HFFc6 (cell line): Measurements from ENCODE around the gene CCDC149. TPM values are rescaled to one million over a fixed set of nuclear protein-coding genes. Genes with fewer than 3 reads are reported as not detected.

Experiments used
- DNase-seq: peaks from one replicate; pipeline ENCODE4 v3.0.0-alpha.2; 2018
- H3K27ac Mint-ChIP-seq: 2 replicates; pipeline ENCODE4 v1.8.0; 2020; ENCODE audit warnings: mild to moderate bottlenecking, mixed read lengths
- H3K27me3 Mint-ChIP-seq: 2 replicates; pipeline ENCODE4 v1.8.0; 2021; ENCODE audit warnings: mild to moderate bottlenecking, moderate library complexity, mixed read lengths; ENCODE audit not compliant: insufficient read depth
- H3K36me3 Mint-ChIP-seq: 2 replicates; pipeline ENCODE4 v1.8.0; 2021; ENCODE audit warnings: low read depth, mixed read lengths
- H3K4me1 Mint-ChIP-seq: 2 replicates; pipeline ENCODE4 v1.8.0; 2020; ENCODE audit warnings: low read depth, mixed read lengths
- H3K4me3 Mint-ChIP-seq: 2 replicates; pipeline ENCODE4 v1.8.0; 2020; ENCODE audit warnings: mild to moderate bottlenecking, moderate library complexity, mixed read lengths
- H3K9me3 Mint-ChIP-seq: 2 replicates; pipeline ENCODE4 v1.8.0; 2020; ENCODE audit warnings: mild to moderate bottlenecking, mixed read lengths
- total RNA-seq, 6 experiments: library from RNA; stranded (reverse); fragmentation: NEBNext Ultra II Directional; extraction: Animal tissue kit (Norgen Biotek cat#: 25700); gene quantifications; 2 replicates in 1 of 6; 3 replicates in 5 of 6; pipeline ENCODE4 v1.2.3, GENCODE V29; 2021
- TF ChIP-seq, protein P1 (sequence below): fragments of 200-600 bp; sonication (generic); IDR thresholded peaks from 2 replicates; pipeline ENCODE4 v1.5.0; 2021; ENCODE audit warnings: antibody characterized with exemption, mild to moderate bottlenecking

The CCDC149 gene
- total RNA-seq, 6 experiments from 2014 or later: 10.9 to 13.5 (median 12.9) TPM

DNA sequence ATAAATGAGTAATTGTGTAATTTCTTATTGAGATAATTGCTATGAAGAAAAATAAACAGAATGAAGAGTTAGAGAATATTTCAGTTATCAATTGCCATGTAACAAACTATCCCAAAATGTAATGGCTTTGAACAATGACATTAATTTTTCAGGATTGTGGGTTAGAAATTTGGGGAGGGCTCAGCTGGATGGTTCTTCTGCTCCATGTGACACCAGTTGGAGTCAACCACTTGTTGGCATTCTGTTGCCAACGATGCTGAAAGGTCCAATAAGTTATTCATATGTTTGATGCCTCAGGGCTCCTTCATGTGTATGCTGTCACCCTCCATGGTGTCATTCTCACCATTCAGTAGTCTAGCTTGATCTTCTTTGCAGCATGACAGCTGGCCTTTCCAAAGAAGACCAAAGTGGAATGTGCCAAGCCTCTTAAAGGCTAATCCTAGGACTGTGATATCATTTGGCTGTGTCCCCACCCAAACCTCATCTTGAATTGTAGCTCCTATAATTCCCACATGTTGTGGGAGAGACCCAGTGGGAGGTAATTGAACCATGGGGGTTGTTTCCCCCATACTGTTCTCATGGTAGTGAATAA is 20.9 kb upstream of the CCDC149 start:
- TF ChIP-seq, protein P1, sequence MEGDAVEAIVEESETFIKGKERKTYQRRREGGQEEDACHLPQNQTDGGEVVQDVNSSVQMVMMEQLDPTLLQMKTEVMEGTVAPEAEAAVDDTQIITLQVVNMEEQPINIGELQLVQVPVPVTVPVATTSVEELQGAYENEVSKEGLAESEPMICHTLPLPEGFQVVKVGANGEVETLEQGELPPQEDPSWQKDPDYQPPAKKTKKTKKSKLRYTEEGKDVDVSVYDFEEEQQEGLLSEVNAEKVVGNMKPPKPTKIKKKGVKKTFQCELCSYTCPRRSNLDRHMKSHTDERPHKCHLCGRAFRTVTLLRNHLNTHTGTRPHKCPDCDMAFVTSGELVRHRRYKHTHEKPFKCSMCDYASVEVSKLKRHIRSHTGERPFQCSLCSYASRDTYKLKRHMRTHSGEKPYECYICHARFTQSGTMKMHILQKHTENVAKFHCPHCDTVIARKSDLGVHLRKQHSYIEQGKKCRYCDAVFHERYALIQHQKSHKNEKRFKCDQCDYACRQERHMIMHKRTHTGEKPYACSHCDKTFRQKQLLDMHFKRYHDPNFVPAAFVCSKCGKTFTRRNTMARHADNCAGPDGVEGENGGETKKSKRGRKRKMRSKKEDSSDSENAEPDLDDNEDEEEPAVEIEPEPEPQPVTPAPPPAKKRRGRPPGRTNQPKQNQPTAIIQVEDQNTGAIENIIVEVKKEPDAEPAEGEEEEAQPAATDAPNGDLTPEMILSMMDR: no peak
- Mint-ChIP-seq H3K9me3 (peaks cover 17% of the 10 kb centered on the region; the same call in 1 of the 2 replicates), H3K36me3 (peaks cover 9% of the 10 kb centered on the region; the same call in 1 of the 2 replicates), H3K4me3 (no peak overlapping the region), H3K4me1 (peaks cover 18% of the 10 kb centered on the region), H3K27ac (no peak overlapping the region), H3K27me3 (peaks cover 18% of the 10 kb centered on the region)
- DNase-seq: no peak

DNA sequence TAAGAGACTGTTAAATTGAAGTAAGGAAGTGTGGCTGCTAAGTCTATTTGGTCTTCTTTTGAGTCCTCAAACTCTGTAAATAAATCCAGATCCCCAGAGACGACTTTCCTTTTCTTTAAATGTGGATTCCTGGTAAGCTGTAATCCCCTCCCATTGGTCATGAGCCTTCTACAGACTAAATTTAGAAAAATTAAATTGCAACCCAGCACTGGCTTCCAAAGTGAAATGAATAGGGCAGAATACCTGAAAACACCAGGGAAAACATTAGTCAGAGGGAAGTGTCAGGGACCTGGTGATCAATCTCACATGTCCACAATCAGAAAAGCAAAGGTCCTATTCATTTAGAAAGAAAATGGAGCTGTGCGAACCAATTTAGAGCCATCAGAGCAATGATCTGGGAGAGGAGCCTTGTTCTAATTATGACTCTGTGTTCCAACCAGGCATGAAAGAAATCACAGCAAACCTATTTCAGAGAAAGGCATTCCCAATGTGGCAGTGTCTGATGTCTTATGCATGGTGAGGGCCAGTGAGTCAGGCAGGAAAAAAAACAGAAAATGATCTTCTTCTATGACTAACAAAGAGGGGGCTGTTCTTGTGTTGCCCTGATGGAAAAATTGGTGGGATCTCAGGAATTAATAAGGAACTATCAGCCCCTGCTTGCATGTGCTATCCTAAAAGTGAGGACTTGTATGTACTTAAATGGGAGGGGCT is 19.8 kb upstream of the CCDC149 start:
- Mint-ChIP-seq H3K4me1 (peaks cover 18% of the 10 kb centered on the region), H3K27me3 (peaks cover 21% of the 10 kb centered on the region), H3K4me3 (no peak overlapping the region), H3K27ac (no peak overlapping the region), H3K36me3 (peaks cover 9% of the 10 kb centered on the region; the same call in 1 of the 2 replicates), H3K9me3 (peaks cover 17% of the 10 kb centered on the region; the same call in 1 of the 2 replicates)
- DNase-seq: no peak
- TF ChIP-seq, protein P1: no peak

DNA sequence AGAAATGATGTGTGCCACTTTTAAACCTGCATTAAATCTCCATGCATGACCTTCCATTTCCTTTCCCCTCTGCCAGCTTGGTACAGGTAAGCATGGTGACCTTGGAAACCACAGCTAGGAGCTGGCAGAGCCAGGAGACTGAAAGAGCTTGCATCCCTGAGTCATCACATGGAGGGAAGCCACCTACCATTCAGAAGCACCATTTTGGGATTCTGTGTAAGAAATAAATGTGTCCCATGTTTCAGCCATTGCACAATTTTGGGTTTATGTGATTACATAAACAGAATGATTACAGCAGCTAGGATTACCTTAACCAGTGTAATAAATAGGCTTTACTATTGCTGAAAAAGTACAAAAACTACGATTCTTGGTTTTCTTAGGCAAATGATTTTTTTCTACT is 17.3 kb upstream of the CCDC149 start:
- no peak for DNase-seq
- TF ChIP-seq, protein P1: no peak
- Mint-ChIP-seq H3K27ac (no peak overlapping the region), H3K4me1 (peaks cover 11% of the 10 kb centered on the region), H3K36me3 (peaks cover 9% of the 10 kb centered on the region; the same call in 1 of the 2 replicates), H3K9me3 (peaks cover 17% of the 10 kb centered on the region; the same call in 1 of the 2 replicates), H3K27me3 (peaks cover 22% of the 10 kb centered on the region), H3K4me3 (no peak overlapping the region)

DNA sequence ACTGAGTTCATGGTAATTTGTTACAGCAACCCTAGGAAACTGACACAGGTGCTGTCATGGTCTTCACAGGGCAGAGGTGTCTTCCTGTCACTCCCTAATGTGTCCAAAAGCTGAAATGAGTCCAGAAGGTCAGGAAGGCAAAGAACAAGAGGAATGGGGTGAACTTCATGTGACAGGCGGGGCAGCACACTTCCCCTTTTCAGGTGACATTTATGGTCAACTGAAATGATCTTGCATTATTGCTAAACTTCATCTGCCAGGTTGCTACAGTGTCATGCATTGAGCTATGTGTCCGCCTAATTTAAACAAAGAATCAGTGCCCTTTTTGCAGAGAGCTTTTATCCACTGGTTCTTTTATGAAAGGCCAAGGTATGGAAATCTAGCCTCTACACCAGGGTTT is 15.9 kb upstream of the CCDC149 start:
- Mint-ChIP-seq H3K36me3 (no peaks in the 10 kb centered on the region; the same call in 1 of the 2 replicates), H3K4me1 (peaks cover 26% of the 10 kb centered on the region), H3K4me3 (no peak overlapping the region), H3K27ac (no peak overlapping the region), H3K27me3 (peaks cover 16% of the 10 kb centered on the region), H3K9me3 (peaks cover 9% of the 10 kb centered on the region; the same call in 1 of the 2 replicates)
- DNase-seq: no peak
- TF ChIP-seq, protein P1: no peak

DNA sequence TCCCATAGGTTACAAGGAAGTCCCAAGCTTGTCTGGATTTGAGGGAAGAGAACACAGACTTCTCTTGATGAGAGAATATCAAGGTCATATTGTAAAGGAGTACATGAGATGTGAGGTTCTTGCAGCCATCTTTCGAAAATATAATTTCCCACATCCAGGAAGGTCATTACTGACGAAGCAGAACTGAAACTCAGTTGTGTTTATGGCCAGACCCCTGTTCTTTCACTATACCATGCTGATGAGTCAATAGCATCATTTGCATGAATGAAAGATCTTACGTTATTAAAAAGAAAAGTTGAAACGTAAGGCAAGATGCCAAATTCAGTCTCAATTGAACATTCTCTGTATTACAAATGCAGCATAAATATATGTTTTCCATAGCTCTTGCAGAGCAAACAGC is 14.2 kb upstream of the CCDC149 start:
- TF ChIP-seq, protein P1: no peak
- peaks cover 34% of the 10 kb centered on the region for H3K4me1 Mint-ChIP-seq
- no peaks in the 10 kb centered on the region; the same call in 1 of the 2 replicates for H3K36me3 Mint-ChIP-seq
- DNase-seq: no peak
- H3K27me3 Mint-ChIP-seq: peaks cover 16% of the 10 kb centered on the region
- H3K4me3 Mint-ChIP-seq: no peak overlapping the region
- H3K27ac Mint-ChIP-seq: no peak overlapping the region
- H3K9me3 Mint-ChIP-seq: no peaks in the 10 kb centered on the region
